B cell (primary cell): ENCODE data around the gene PYM1. TPM values are rescaled to one million over a fixed set of nuclear protein-coding genes. Genes with fewer than 3 reads are reported as not detected.

Experiments used
- ATAC-seq: fragments of 200-7000 bp; cut with Tn5 transposase; one replicate; pipeline ENCODE4 v1.10.0; 2021; ENCODE audit warnings: low read depth, mild to moderate bottlenecking, moderate number of reproducible peaks, moderate library complexity
- CTCF ChIA-PET: fragments of 350-600 bp; sonication (Branson Sonifier 250); formaldehyde crosslinking; loops from one replicate; lab custom pipeline; 2021; ENCODE audit warnings: antibody characterized with exemption, inconsistent platforms; lab: Charles Lee
- POLR2A ChIA-PET: fragments of 350-600 bp; sonication (Branson Sonifier 250); formaldehyde crosslinking; loops from one replicate; lab custom pipeline; 2021; ENCODE audit warnings: antibody characterized with exemption; lab: Charles Lee
- DNase-seq: peaks from one replicate; pipeline ENCODE4 v3.0.0; 2013
- H2AFZ ChIP-seq: 2 replicates; pipeline ENCODE4 v1.6.1; 2012; ENCODE audit warnings: mild to moderate bottlenecking, low read depth, low read length; ENCODE audit not compliant: insufficient read depth, poor library complexity, severe bottlenecking
- H3K27ac ChIP-seq, 2 donors: 1 replicate in 1 of 2; 2 replicates in 1 of 2; pipeline ENCODE4 v1.5.1; 2012 to 2013; ENCODE audit warnings: low read length in 2 of 2, mild to moderate bottlenecking in 2 of 2, moderate library complexity in 1 of 2
- H3K27me3 ChIP-seq, 4 experiments: fragments of 200-600 bp in 1 of 4; sonication (generic) in 1 of 4; replicated peaks in 1 of 4; 1 replicate in 2 of 4; 2 replicates in 2 of 4; pipeline versions ENCODE4 v1.6.1 to v1.7.0; 2013 to 2016; ENCODE audit warnings: low read length in 3 of 4, mild to moderate bottlenecking in 2 of 4, mixed read lengths in 1 of 4, moderate library complexity in 1 of 4; ENCODE audit not compliant: insufficient read depth in 4 of 4, control insufficient read depth in 3 of 4; ENCODE audit errors: control extremely low read depth in 1 of 4
- H3K36me3 ChIP-seq, 2 experiments: replicated peaks in 1 of 2; 1 replicate in 1 of 2; 2 replicates in 1 of 2; pipeline versions ENCODE4 v1.6.1 to v1.7.1; 2013; ENCODE audit warnings: low read length in 1 of 2; ENCODE audit not compliant: insufficient read depth in 2 of 2, control insufficient read depth in 1 of 2; ENCODE audit errors: control extremely low read depth in 1 of 2, extremely low read depth in 1 of 2
- H3K4me1 ChIP-seq, 2 donors: fragments of 200-600 bp in 1 of 2; sonication (generic) in 1 of 2; 1 replicate in 1 of 2; 2 replicates in 1 of 2; pipeline versions ENCODE4 v1.5.1 to v1.6.1; 2013 to 2017; ENCODE audit warnings: low read length in 2 of 2; ENCODE audit not compliant: control insufficient read depth in 2 of 2, insufficient read depth in 2 of 2
- H3K4me2 ChIP-seq: replicated peaks from 2 replicates; pipeline ENCODE3; 2012; ENCODE audit warnings: mild to moderate bottlenecking, low read depth, low read length; ENCODE audit not compliant: poor library complexity, severe bottlenecking
- H3K4me3 ChIP-seq, 5 experiments: fragments of 200-600 bp in 1 of 5; sonication (generic) in 1 of 5; 1 replicate in 3 of 5; 2 replicates in 2 of 5; pipeline versions ENCODE4 v1.5.1 to v1.7.0; 2011 to 2016; ENCODE audit warnings: low read length in 4 of 5, mild to moderate bottlenecking in 4 of 5, low read depth in 2 of 5, control low read depth in 1 of 5, moderate library complexity in 1 of 5; ENCODE audit not compliant: insufficient read depth in 1 of 5; ENCODE audit errors: control extremely low read depth in 1 of 5, extremely low read depth in 1 of 5
- H3K79me2 ChIP-seq: fragments of 200-600 bp; sonication (generic); one replicate; pipeline ENCODE4 v1.6.0; 2016; ENCODE audit warnings: low read length; ENCODE audit not compliant: control insufficient read depth, insufficient read depth
- H3K9ac ChIP-seq: fragments of 200-600 bp; sonication (generic); 2 replicates; pipeline ENCODE4 v1.6.1; 2017; ENCODE audit warnings: mild to moderate bottlenecking, low read length, moderate library complexity
- H3K9me3 ChIP-seq, 3 donors: one replicate each; pipeline versions ENCODE4 v1.6.1 to v1.7.1; 2013; ENCODE audit warnings: low read length in 2 of 3; ENCODE audit not compliant: control insufficient read depth in 2 of 3, insufficient read depth in 1 of 3; ENCODE audit errors: control extremely low read depth in 1 of 3
- H4K20me1 ChIP-seq: 2 replicates; pipeline ENCODE4 v1.6.0; 2012; ENCODE audit warnings: mild to moderate bottlenecking, low read length; ENCODE audit not compliant: insufficient read depth, control insufficient read depth, poor library complexity, severe bottlenecking
- H3K27ac Mint-ChIP-seq: one replicate; pipeline ENCODE4 v1.8.0; 2021; ENCODE audit warnings: mixed read lengths
- H3K27me3 Mint-ChIP-seq: one replicate; pipeline ENCODE4 v1.8.0; 2021; ENCODE audit warnings: mixed read lengths
- H3K4me1 Mint-ChIP-seq: one replicate; pipeline ENCODE4 v1.8.0; 2021; ENCODE audit warnings: mixed read lengths
- H3K4me3 Mint-ChIP-seq: one replicate; pipeline ENCODE4 v1.8.0; 2021; ENCODE audit warnings: mixed read lengths
- H3K9me3 Mint-ChIP-seq: one replicate; pipeline ENCODE4 v1.8.0; 2022; ENCODE audit warnings: mixed read lengths; ENCODE audit not compliant: insufficient read depth
- EZH2 ChIP-seq: IDR thresholded peaks from 2 replicates; pipeline ENCODE4 v1.6.1; 2012; ENCODE audit warnings: borderline replicate concordance, low read depth, mild to moderate bottlenecking, moderate library complexity, low read length; ENCODE audit not compliant: insufficient read depth, poor library complexity, severe bottlenecking
- WGBS: methylation state at CpG from one replicate; pipeline ENCODE4 v1.1.5; 2013; ENCODE audit warnings: missing lambda C conversion rate; ENCODE audit not compliant: insufficient coverage; 5-methylcytosine and 5-hydroxymethylcytosine counted together
- intact Hi-C: fragments of 100-400 bp; cut with micrococcal nuclease; formaldehyde crosslinking; loops from one replicate; pipeline ENCODE4 v1.10.0; 2022
- polyA plus RNA-seq: library from polyadenylated mRNA; depleted of rRNA; stranded (reverse); fragments of >200 nt; gene quantifications from 2 replicates; pipeline ENCODE4 v1.2.3, GENCODE V29; 2012
- total RNA-seq, 2 donors: library from RNA; stranded (reverse); fragments of 120-200 nt in 1 of 2; gene quantifications; 1 replicate in 1 of 2; 2 replicates in 1 of 2; pipeline versions ENCODE4 v1.2.3 to v1.2.4, GENCODE V29; 2013 to 2022
- TF ChIP-seq, protein P1 (sequence below): fragments of 200-600 bp; IDR thresholded peaks from one replicate; pipeline ENCODE4 v1.8.0; 2022; ENCODE audit warnings: antibody characterized with exemption, mild to moderate bottlenecking

PYM1 gene
- total and polyA plus RNA-seq, 2 donors (not counting 1 experiment from before 2014, with no cell fraction given) = 22.5 to 39.2 TPM

DNA sequence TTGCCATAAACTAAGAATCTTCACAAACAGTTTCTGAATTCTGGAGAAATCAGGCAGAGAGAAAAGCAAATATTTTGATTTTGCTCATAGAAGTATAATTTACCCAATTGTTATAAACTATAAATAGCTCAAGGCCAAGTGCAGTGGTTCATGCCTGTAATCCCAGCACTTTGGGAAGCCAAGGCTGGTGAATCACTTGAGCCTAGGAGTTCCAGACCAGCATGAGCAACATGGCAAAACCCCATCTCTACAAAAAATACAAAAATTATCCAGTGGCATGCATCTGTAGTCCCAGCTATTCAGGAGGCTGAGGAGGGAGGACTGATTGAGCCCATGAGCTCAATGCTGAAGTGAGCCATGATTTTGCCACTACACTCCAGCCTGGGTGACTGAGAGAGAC is 65.4 kb downstream of the PYM1 start:
- Mint-ChIP-seq H3K27me3 (peaks cover 4% of the 10 kb centered on the region), H3K27ac (no peak overlapping the region), H3K9me3 (peaks cover 3% of the 10 kb centered on the region), H3K4me1 (no peaks in the 10 kb centered on the region), H3K4me3 (no peak overlapping the region)
- POLR2A ChIA-PET = no interaction called here
- Histone ChIP-seq H3K27me3 (no peaks in the 10 kb centered on the region), H3K9me3 (peaks cover 3 to 22% (median 4%) of the 10 kb centered on the region in 3 donors), H3K9ac (no peak overlapping the region), H3K4me2 (no peak overlapping the region), H3K4me3 (no peak overlapping the region), H3K36me3 (no peaks in the 10 kb centered on the region), H3K27ac (no peak overlapping the region), H2AFZ (no peak overlapping the region), H3K79me2 (no peaks in the 10 kb centered on the region), H4K20me1 (no peaks in the 10 kb centered on the region), H3K4me1 (no peaks in the 10 kb centered on the region)
- intact Hi-C loops = no loop called here
- CTCF ChIA-PET = no interaction called here
- DNase-seq (no peak), ATAC-seq (no peak)
- no peak for TF ChIP-seq EZH2
- TF ChIP-seq, protein P1, sequence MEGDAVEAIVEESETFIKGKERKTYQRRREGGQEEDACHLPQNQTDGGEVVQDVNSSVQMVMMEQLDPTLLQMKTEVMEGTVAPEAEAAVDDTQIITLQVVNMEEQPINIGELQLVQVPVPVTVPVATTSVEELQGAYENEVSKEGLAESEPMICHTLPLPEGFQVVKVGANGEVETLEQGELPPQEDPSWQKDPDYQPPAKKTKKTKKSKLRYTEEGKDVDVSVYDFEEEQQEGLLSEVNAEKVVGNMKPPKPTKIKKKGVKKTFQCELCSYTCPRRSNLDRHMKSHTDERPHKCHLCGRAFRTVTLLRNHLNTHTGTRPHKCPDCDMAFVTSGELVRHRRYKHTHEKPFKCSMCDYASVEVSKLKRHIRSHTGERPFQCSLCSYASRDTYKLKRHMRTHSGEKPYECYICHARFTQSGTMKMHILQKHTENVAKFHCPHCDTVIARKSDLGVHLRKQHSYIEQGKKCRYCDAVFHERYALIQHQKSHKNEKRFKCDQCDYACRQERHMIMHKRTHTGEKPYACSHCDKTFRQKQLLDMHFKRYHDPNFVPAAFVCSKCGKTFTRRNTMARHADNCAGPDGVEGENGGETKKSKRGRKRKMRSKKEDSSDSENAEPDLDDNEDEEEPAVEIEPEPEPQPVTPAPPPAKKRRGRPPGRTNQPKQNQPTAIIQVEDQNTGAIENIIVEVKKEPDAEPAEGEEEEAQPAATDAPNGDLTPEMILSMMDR = no peak

- Mint-ChIP-seq H3K9me3 (peaks cover 3% of the 10 kb centered on the region), H3K27me3 (peaks cover 4% of the 10 kb centered on the region), H3K27ac (no peak overlapping the region), H3K4me1 (no peaks in the 10 kb centered on the region), H3K4me3 (no peak overlapping the region)
- Histone ChIP-seq H3K79me2 (no peaks in the 10 kb centered on the region), H3K4me1 (no peaks in the 10 kb centered on the region), H3K27me3 (no peaks in the 10 kb centered on the region), H3K4me2 (no peak overlapping the region), H2AFZ (no peak overlapping the region), H3K9me3 (peaks cover 3 to 19% (median 4%) of the 10 kb centered on the region in 3 donors), H4K20me1 (no peaks in the 10 kb centered on the region), H3K27ac (no peak overlapping the region), H3K4me3 (no peak overlapping the region), H3K9ac (no peak overlapping the region), H3K36me3 (no peaks in the 10 kb centered on the region)
- intact Hi-C loops = no loop called here
- WGBS = no CpG with 5 or more reads among the region's 3 CpGs
- CTCF ChIA-PET = no interaction called here
- POLR2A ChIA-PET = interaction anchor here (0.7 kb wide), 1 partner anchor 279 kb away, joined by 3 read pairs; no protein-coding TSS in a partner anchor
- DNase-seq (no peak), ATAC-seq (no peak)
- TF ChIP-seq, protein P1 = no peak
- TF ChIP-seq EZH2 = no peak
These were observed 65.8 kb downstream of the PYM1 start for GRCh38 chr12:55861871-55862270.
